Large intestine (tissue), 3 donors: Measurements from ENCODE around the gene PI16. TPM values are rescaled to one million over a fixed set of nuclear protein-coding genes. Genes with fewer than 3 reads are reported as not detected.

Experiments
- DNase-seq, 2 donors: peaks; one replicate each; pipeline versions ENCODE4 v3.0.0 to v3.0.0-alpha.2; 2013
- H3K27ac ChIP-seq: one replicate; pipeline ENCODE4 v1.5.1; 2013; ENCODE audit warnings: low read length
- H3K27me3 ChIP-seq: 2 replicates; pipeline ENCODE4 v1.6.1; 2013; ENCODE audit warnings: low read length; ENCODE audit not compliant: control insufficient read depth, insufficient read depth
- H3K36me3 ChIP-seq: 2 replicates; pipeline ENCODE4 v1.6.1; 2013; ENCODE audit warnings: low read length; ENCODE audit not compliant: control insufficient read depth, insufficient read depth
- H3K4me1 ChIP-seq: one replicate; pipeline ENCODE4 v1.6.1; 2013; ENCODE audit warnings: low read length; ENCODE audit not compliant: control insufficient read depth, insufficient read depth
- H3K4me3 ChIP-seq: one replicate; pipeline ENCODE4 v1.5.1; 2013; ENCODE audit warnings: low read length
- H3K9me3 ChIP-seq: one replicate; pipeline ENCODE4 v1.6.1; 2013; ENCODE audit warnings: mild to moderate bottlenecking, low read depth, low read length, moderate library complexity; ENCODE audit not compliant: control insufficient read depth
- WGBS: methylation state at CpG from one replicate; pipeline ENCODE4 v1.1.5; 2013; ENCODE audit warnings: low lambda C conversion rate; ENCODE audit not compliant: insufficient coverage; 5-methylcytosine and 5-hydroxymethylcytosine counted together
- polyA plus RNA-seq: library from polyadenylated mRNA; unstranded; fragments of 120-200 nt; gene quantifications from one replicate; pipeline ENCODE4 v1.2.1, GENCODE V29; 2013

PI16 gene
- polyA plus RNA-seq, 1 donor: 0.81 TPM

- Histone ChIP-seq H3K27me3 (no peaks in the 10 kb centered on the region), H3K4me1 (no peaks in the 10 kb centered on the region), H3K36me3 (no peaks in the 10 kb centered on the region), H3K4me3 (no peak overlapping the region), H3K9me3 (no peaks in the 10 kb centered on the region), H3K27ac (no peak overlapping the region)
- DNase-seq: no peak
- WGBS: 60% methylated on average over 1 of the region's 9 CpGs
Observed at GRCh38 chr6:36955671-36956445, 1.3 kb downstream of the PI16 start.

- DNase-seq: no peak
- Histone ChIP-seq H3K36me3 (no peaks in the 10 kb centered on the region), H3K4me3 (no peak overlapping the region), H3K4me1 (no peaks in the 10 kb centered on the region), H3K9me3 (no peaks in the 10 kb centered on the region), H3K27me3 (peaks cover under 1% of the 10 kb centered on the region), H3K27ac (no peak overlapping the region)
Observed at GRCh38 chr6:36956446-36956820, 1.9 kb downstream of the PI16 start.

GRCh38 chr6:36957773-36958271 lies 3.3 kb downstream of the PI16 start:
- no peak overlapping the region for H3K4me3 ChIP-seq
- H3K9me3 ChIP-seq: no peaks in the 10 kb centered on the region
- peaks cover 2% of the 10 kb centered on the region for H3K27me3 ChIP-seq
- WGBS: 80% methylated on average over 1 of the region's 9 CpGs
- H3K4me1 ChIP-seq: no peaks in the 10 kb centered on the region
- H3K36me3 ChIP-seq: no peaks in the 10 kb centered on the region
- no peak for DNase-seq
- H3K27ac ChIP-seq: no peak overlapping the region

- Histone ChIP-seq H3K4me3 (no peak overlapping the region), H3K4me1 (peaks cover 3% of the 10 kb centered on the region), H3K9me3 (no peaks in the 10 kb centered on the region), H3K27me3 (peaks cover 2% of the 10 kb centered on the region), H3K36me3 (no peaks in the 10 kb centered on the region), H3K27ac (no peak overlapping the region)
- DNase-seq: no peak
- no CpG with 5 or more reads among the region's 44 CpGs for WGBS
Observed at GRCh38 chr6:36958775-36959554, 4.4 kb downstream of the PI16 start.

GRCh38 chr6:36959555-36960250 lies 5.2 kb downstream of the PI16 start:
- Histone ChIP-seq H3K36me3 (no peaks in the 10 kb centered on the region), H3K9me3 (no peaks in the 10 kb centered on the region), H3K4me1 (peaks cover 3% of the 10 kb centered on the region), H3K27me3 (peaks cover 2% of the 10 kb centered on the region), H3K4me3 (no peak overlapping the region), H3K27ac (no peak overlapping the region)
- no peak for DNase-seq
- WGBS: 43% methylated on average over 1 of the region's 17 CpGs

GRCh38 chr6:36961441-36962435 lies 7.2 kb downstream of the PI16 start:
- Histone ChIP-seq H3K4me1 (peaks cover 7% of the 10 kb centered on the region), H3K36me3 (no peaks in the 10 kb centered on the region), H3K4me3 (no peak overlapping the region), H3K27me3 (peaks cover 2% of the 10 kb centered on the region), H3K9me3 (no peaks in the 10 kb centered on the region), H3K27ac (no peak overlapping the region)
- DNase-seq: no peak
- no CpG with 5 or more reads among the region's 40 CpGs for WGBS

GRCh38 chr6:36962874-36963273 lies 8.3 kb downstream of the PI16 start:
- Histone ChIP-seq H3K27ac (no peak overlapping the region), H3K27me3 (peaks cover 2% of the 10 kb centered on the region), H3K9me3 (no peaks in the 10 kb centered on the region), H3K36me3 (peaks cover 9% of the 10 kb centered on the region), H3K4me3 (no peak overlapping the region), H3K4me1 (peaks cover 11% of the 10 kb centered on the region)
- DNase-seq: peak; percentile 43 to 50
- no CpG with 5 or more reads among the region's 12 CpGs for WGBS

GRCh38 chr6:36963451-36964290 lies 9.1 kb downstream of the PI16 start:
- WGBS: no CpG with 5 or more reads among the region's 11 CpGs
- no peak overlapping the region for H3K27ac ChIP-seq
- H3K36me3 ChIP-seq: peaks cover 17% of the 10 kb centered on the region
- H3K27me3 ChIP-seq: peaks cover 2% of the 10 kb centered on the region
- DNase-seq: no peak
- H3K4me3 ChIP-seq: no peak overlapping the region
- H3K4me1 ChIP-seq: peaks cover 11% of the 10 kb centered on the region
- no peaks in the 10 kb centered on the region for H3K9me3 ChIP-seq

GRCh38 chr6:36964349-36964748 lies 9.8 kb downstream of the PI16 start:
- no CpG with 5 or more reads among the region's 6 CpGs for WGBS
- H3K4me3 ChIP-seq: no peak overlapping the region
- H3K9me3 ChIP-seq: no peaks in the 10 kb centered on the region
- H3K27ac ChIP-seq: no peak overlapping the region
- H3K27me3 ChIP-seq: peaks cover 2% of the 10 kb centered on the region
- peaks cover 11% of the 10 kb centered on the region for H3K4me1 ChIP-seq
- no peak for DNase-seq
- H3K36me3 ChIP-seq: peaks cover 23% of the 10 kb centered on the region
